GM12892 (cell line): Measurements from ENCODE around the gene UBA1.

Experiments
- POLR2A ChIP-seq: IDR thresholded peaks from 2 replicates; pipeline ENCODE4 v1.6.1; 2011; ENCODE audit warnings: low read depth, low read length, control low read depth
- TAF1 ChIP-seq: IDR thresholded peaks from 2 replicates; pipeline ENCODE4 v1.6.1; 2011; ENCODE audit warnings: low read depth, mild to moderate bottlenecking, control low read depth, low read length, borderline replicate concordance

GRCh38 chrX:47242321-47242720 is 48.7 kb downstream of the UBA1 start:
- TF ChIP-seq POLR2A, result no peak
- TF ChIP-seq TAF1, result no peak
